Ishikawa (cell line): Measurements from ENCODE around the gene AHNAK2.

Experiments
- CEBPB ChIP-seq: IDR thresholded peaks from 2 replicates; pipeline ENCODE4 v1.6.1; 2012
- CREB1 ChIP-seq: IDR thresholded peaks from 2 replicates; pipeline ENCODE4 v1.6.1; 2012; ENCODE audit warnings: low read depth
- EGR1 ChIP-seq: IDR thresholded peaks from 2 replicates; pipeline ENCODE4 v1.6.1; 2012
- EP300 ChIP-seq: IDR thresholded peaks from 2 replicates; pipeline ENCODE4 v1.6.1; 2012; ENCODE audit warnings: borderline replicate concordance
- FOXM1 ChIP-seq: IDR thresholded peaks from 2 replicates; pipeline ENCODE4 v1.6.1; 2012; ENCODE audit warnings: low read depth, borderline replicate concordance
- MAX ChIP-seq: IDR thresholded peaks from 2 replicates; pipeline ENCODE4 v1.6.1; 2012
- NFIC ChIP-seq: IDR thresholded peaks from 2 replicates; pipeline ENCODE4 v1.6.1; 2012
- RAD21 ChIP-seq: IDR thresholded peaks from 2 replicates; pipeline ENCODE4 v1.6.1; 2012; ENCODE audit warnings: low read depth
- REST ChIP-seq: IDR thresholded peaks from 2 replicates; pipeline ENCODE4 v1.6.1; 2012; ENCODE audit warnings: low read depth, mild to moderate bottlenecking
- TAF1 ChIP-seq: IDR thresholded peaks from 2 replicates; pipeline ENCODE4 v1.6.1; 2012; ENCODE audit warnings: low read depth, mild to moderate bottlenecking
- TCF12 ChIP-seq: IDR thresholded peaks from 2 replicates; pipeline ENCODE4 v1.6.1; 2012; ENCODE audit warnings: low read depth
- TEAD4 ChIP-seq: IDR thresholded peaks from 2 replicates; pipeline ENCODE4 v1.6.1; 2012
- USF1 ChIP-seq: IDR thresholded peaks from 2 replicates; pipeline ENCODE4 v1.6.1; 2012
- YY1 ChIP-seq: IDR thresholded peaks from 2 replicates; pipeline ENCODE4 v1.6.1; 2012; ENCODE audit warnings: low read depth
- ZBTB7A ChIP-seq: IDR thresholded peaks from 2 replicates; pipeline ENCODE4 v1.6.1; 2012; ENCODE audit warnings: low read depth

Gene AHNAK2

GRCh38 chr14:104927901-104928300 is 50.3 kb downstream of the AHNAK2 start:
- no peak for TF ChIP-seq EGR1
- TF ChIP-seq TCF12, result no peak
- no peak for TF ChIP-seq TEAD4
- no peak for TF ChIP-seq FOXM1
- TF ChIP-seq CEBPB, result no peak
- TF ChIP-seq NFIC, result no peak
- no peak for TF ChIP-seq TAF1
- no peak for TF ChIP-seq REST

GRCh38 chr14:104927432-104927816 is 50.8 kb downstream of the AHNAK2 start:
- TF ChIP-seq CEBPB, result no peak
- no peak for TF ChIP-seq REST
- TF ChIP-seq ZBTB7A, result no peak
- TF ChIP-seq EP300, result no peak
- no peak for TF ChIP-seq FOXM1
- TF ChIP-seq USF1, result no peak
- no peak for TF ChIP-seq CREB1
- no peak for TF ChIP-seq NFIC
- TF ChIP-seq MAX, result no peak
- no peak for TF ChIP-seq RAD21
- no peak for TF ChIP-seq YY1
- TF ChIP-seq TCF12, result no peak
- no peak for TF ChIP-seq TAF1

- no peak for TF ChIP-seq CEBPB
- no peak for TF ChIP-seq CREB1
- no peak for TF ChIP-seq TCF12
- no peak for TF ChIP-seq EGR1
- TF ChIP-seq EP300, result no peak
- no peak for TF ChIP-seq MAX
- TF ChIP-seq FOXM1, result no peak
Measured at GRCh38 chr14:104926619-104927431, 51.3 kb downstream of the AHNAK2 start.

- TF ChIP-seq RAD21 (no peak), TEAD4 (no peak), EP300 (no peak), CREB1 (no peak), YY1 (no peak), NFIC (no peak), REST (no peak), TAF1 (no peak), FOXM1 (no peak), ZBTB7A (no peak)
Measured at GRCh38 chr14:104925855-104926609, 52.1 kb downstream of the AHNAK2 start.

GRCh38 chr14:104925214-104925854 is 52.8 kb downstream of the AHNAK2 start:
- TF ChIP-seq EGR1 (no peak), YY1 (no peak), MAX (no peak), TAF1 (no peak), CEBPB (no peak), USF1 (no peak)
